Liver (tissue), 9 donors: Measurements from ENCODE around the gene ZNF570. TPM values are rescaled to one million over a fixed set of nuclear protein-coding genes. Genes with fewer than 3 reads are reported as not detected.

Experiments
- DNase-seq: peaks from one replicate; pipeline ENCODE4 v3.0.0-alpha.2; 2017; ENCODE audit warnings: low spot score
- H3K27ac ChIP-seq, 2 donors: one replicate each; pipeline ENCODE4 v1.7.0; 2013; ENCODE audit warnings: inconsistent platforms in 2 of 2, low read length in 2 of 2, control low read depth in 1 of 2, low read depth in 1 of 2, mild to moderate bottlenecking in 1 of 2
- H3K27me3 ChIP-seq, 4 donors: one replicate each; pipeline versions ENCODE4 v1.6.1 to v1.7.0; 2013; ENCODE audit warnings: low read length in 3 of 4, inconsistent platforms in 1 of 4, mild to moderate bottlenecking in 1 of 4, moderate library complexity in 1 of 4; ENCODE audit not compliant: control insufficient read depth in 4 of 4, insufficient read depth in 4 of 4
- H3K36me3 ChIP-seq, 4 donors: one replicate each; pipeline versions ENCODE4 v1.6.1 to v1.7.0; 2013; ENCODE audit warnings: low read length in 3 of 4, mild to moderate bottlenecking in 3 of 4, low read depth in 1 of 4, moderate library complexity in 1 of 4; ENCODE audit not compliant: control insufficient read depth in 4 of 4, insufficient read depth in 3 of 4
- H3K4me1 ChIP-seq, 4 donors: one replicate each; pipeline versions ENCODE4 v1.6.1 to v1.7.0; 2013; ENCODE audit warnings: low read length in 3 of 4, mild to moderate bottlenecking in 3 of 4, moderate library complexity in 1 of 4; ENCODE audit not compliant: control insufficient read depth in 4 of 4, insufficient read depth in 4 of 4
- H3K4me3 ChIP-seq, 3 donors: one replicate each; pipeline versions ENCODE4 v1.6.1 to v1.7.0; 2013; ENCODE audit warnings: low read length in 3 of 3, control low read depth in 1 of 3, low read depth in 1 of 3, mild to moderate bottlenecking in 1 of 3
- H3K9ac ChIP-seq, 2 donors: one replicate each; pipeline ENCODE4 v1.7.0; 2013; ENCODE audit warnings: low read length in 2 of 2, mild to moderate bottlenecking in 2 of 2, moderate library complexity in 2 of 2, control low read depth in 1 of 2, low read depth in 1 of 2
- H3K9me3 ChIP-seq, 4 donors: one replicate each; pipeline versions ENCODE4 v1.6.1 to v1.7.0; 2013; ENCODE audit warnings: low read length in 3 of 4; ENCODE audit not compliant: control insufficient read depth in 4 of 4
- CTCF ChIP-seq: fragments of 150-350 bp; IDR thresholded peaks from 2 replicates; pipeline ENCODE4 v1.5.1; 2017; ENCODE audit warnings: improper control_type of control experiment, low read depth, low read length; ENCODE audit not compliant: missing input control
- FOXA1 ChIP-seq: IDR thresholded peaks from 2 replicates; pipeline ENCODE4 v1.6.1; 2016; ENCODE audit warnings: antibody characterized with exemption
- JUND ChIP-seq, 2 donors: IDR thresholded peaks; 2 replicates each; pipeline ENCODE4 v1.6.1; 2016; ENCODE audit warnings: antibody characterized with exemption in 2 of 2
- NR2F2 ChIP-seq: IDR thresholded peaks from 2 replicates; pipeline ENCODE4 v1.6.1; 2016; ENCODE audit warnings: antibody characterized with exemption
- RXRA ChIP-seq, 2 donors: IDR thresholded peaks; 2 replicates each; pipeline ENCODE4 v1.6.1; 2017 to 2018; ENCODE audit warnings: antibody characterized with exemption in 2 of 2, mild to moderate bottlenecking in 1 of 2
- WGBS: extraction: QIAGEN DNeasy Blood & Tissue Kit; methylation state at CpG from one replicate; pipeline ENCODE4 v1.1.7; 2013; 5-methylcytosine and 5-hydroxymethylcytosine counted together
- polyA plus RNA-seq, 2 donors: library from polyadenylated mRNA; stranded (reverse) in 1 of 2; unstranded in 1 of 2; fragments of 200-250 nt in 1 of 2; fragments of >200 nt in 1 of 2; fragmentation: Nextera tagmentation in 1 of 2; extraction: Ambion mirVana in 1 of 2; gene quantifications; one replicate each; pipeline versions ENCODE4 v1.2.1 to v1.2.3, GENCODE V29; 2013 to 2015
- total RNA-seq, 2 donors: library from RNA; depleted of rRNA; stranded (reverse); fragments of >200 nt; gene quantifications; one replicate each; pipeline ENCODE4 v1.2.3, GENCODE V29; 2014
- donor health status: healthy.
- donor health status: healthy.
- donor health status: healthy.
- donor health status: healthy.
- donor health status: healthy.

The ZNF570 gene
- total and polyA plus RNA-seq, 4 donors: 0.96 to 2.3 (median 1.6) TPM

- WGBS: 97% methylated on average over 7 of the region's 7 CpGs
- peaks cover 38 to 53% (median 42%) of the 10 kb centered on the region in 4 donors for H3K9me3 ChIP-seq
- no peak for DNase-seq
- peaks cover 1 to 20% (median 13%) of the 10 kb centered on the region in 4 donors for H3K36me3 ChIP-seq
- TF ChIP-seq CTCF (no peak), JUND (IDR thresholded peaks at IDR 0.05) (no peak), RXRA (IDR thresholded peaks at IDR 0.05) (no peak), FOXA1 (no peak), NR2F2 (no peak)
- H3K9ac ChIP-seq: no peak overlapping the region
- H3K27ac ChIP-seq: no peak overlapping the region
- H3K4me3 ChIP-seq: peak overlapping the region in 2 of 3 donors; percentile 15 to 44
- no peaks in the 10 kb centered on the region for H3K4me1 ChIP-seq
- no peaks in the 10 kb centered on the region for H3K27me3 ChIP-seq
Observed at GRCh38 chr19:37537391-37537947, 68.3 kb downstream of the ZNF570 start.

Other genes with a start within 250 kb of the ZNF570 start
- gene ZNF527, start 98.3 kb upstream of the ZNF570 start, total RNA-seq: 1 to 10 TPM; 2.7 to 4.2 TPM
- 1 to 10 TPM in 1 of 2 donors, under 1 TPM in 1; 0.79 to 1.4 TPM for gene ZNF527, start 98.3 kb upstream of the ZNF570 start, polyA plus RNA-seq
- 1 to 10 TPM; 1.5 to 6.2 TPM for gene ZNF569, start 1.9 kb upstream of the ZNF570 start, total RNA-seq
- 1 to 10 TPM in 1 of 2 donors, under 1 TPM in 1; 0.90 to 1.2 TPM for gene ZNF569, start 1.9 kb upstream of the ZNF570 start, polyA plus RNA-seq
- gene ZNF793, start 37.6 kb downstream of the ZNF570 start, total RNA-seq: under 1 TPM; 0.84 to 0.93 TPM
- under 1 TPM; 0.15 to 0.18 TPM for gene ZNF793, start 37.6 kb downstream of the ZNF570 start, polyA plus RNA-seq
- 1 to 10 TPM; 1.6 to 1.8 TPM for gene ZNF571, start 125.4 kb downstream of the ZNF570 start, total RNA-seq
- gene ZNF571, start 125.4 kb downstream of the ZNF570 start, polyA plus RNA-seq: under 1 TPM; 0.63 to 0.85 TPM
- 1 to 10 TPM in 1 of 2 donors, under 1 TPM in 1; 0.33 to 1.3 TPM for gene ZNF540, start 125.5 kb downstream of the ZNF570 start, total RNA-seq
- 1 to 10 TPM in 1 of 2 donors, under 1 TPM in 1; 0.50 to 2.0 TPM for gene ZNF540, start 125.5 kb downstream of the ZNF570 start, polyA plus RNA-seq
- gene ZFP30, start 186.1 kb downstream of the ZNF570 start, total RNA-seq: 1 to 10 TPM; 5.6 to 5.8 TPM
- gene ZFP30, start 186.1 kb downstream of the ZNF570 start, polyA plus RNA-seq: 1 to 10 TPM in 1 of 2 donors, under 1 TPM in 1; 0.74 to 1.3 TPM